ENCODE data around the gene MTLN.
"Not testable (repeated sequence)": the region's sequence is repeated elsewhere in the genome, so short reads cannot be mapped to it uniquely, and the experiment has no call there.

MTLN gene

GRCh38 chr2:110215091-110215490 is 2.7 kb upstream of the MTLN start:
- Histone ChIP-seq H3K27me3 (ENCODE audit: control insufficient read depth in 3 of 3, insufficient read depth in 3 of 3, low read depth in 1 of 3, low read length in 3 of 3) (peaks cover 0 to 19% (median 0%) of the 10 kb centered on the region in 3 experiments), H3K9me3 (replicated peaks in 1 of 2; ENCODE audit: control insufficient read depth in 2 of 2, insufficient read depth in 1 of 2, low read depth in 1 of 2, low read length in 2 of 2) (peaks cover 0 to 2% of the 10 kb centered on the region in 2 donors), H2BK120ac (ENCODE audit: low read depth, low read length) (no peak overlapping the region), H3K4me1 (ENCODE audit: control insufficient read depth in 2 of 2, insufficient read depth in 1 of 2, low read depth in 1 of 2, low read length in 2 of 2) (peaks cover 0 to 2% of the 10 kb centered on the region in 2 donors), H2BK5ac (ENCODE audit: low read length) (no peak overlapping the region), H3K4me3 (ENCODE audit: low read length in 2 of 2) (no peak overlapping the region), H3K27ac (replicated peaks; ENCODE audit: low read length) (no peak overlapping the region), H3K14ac (ENCODE audit: low read length) (no peak overlapping the region), H2BK12ac (ENCODE audit: low read length) (no peak overlapping the region), H3K4me2 (ENCODE audit: insufficient read depth, low read length, poor library complexity, severe bottlenecking) (no peak overlapping the region), H2BK15ac (ENCODE audit: low read length) (no peak overlapping the region), H4K8ac (ENCODE audit: low read depth, low read length) (no peak overlapping the region), H4K91ac (ENCODE audit: low read depth, low read length, poor library complexity) (no peak overlapping the region), H3K9ac (ENCODE audit: low read depth, low read length, poor library complexity) (no peak overlapping the region), H2AK5ac (ENCODE audit: low read depth, low read length) (no peak overlapping the region), H3K36me3 (replicated peaks in 1 of 2; ENCODE audit: control insufficient read depth in 2 of 2, insufficient read depth in 2 of 2, low read length in 2 of 2) (peaks cover 0 to 3% of the 10 kb centered on the region in 2 donors), H3K18ac (ENCODE audit: low read length) (no peak overlapping the region), H3K4ac (ENCODE audit: low read length) (no peak overlapping the region), H3K23ac (ENCODE audit: low read depth, low read length, poor library complexity) (no peak overlapping the region), H3K79me1 (ENCODE audit: low read depth, low read length) (no peaks in the 10 kb centered on the region), H2AFZ (ENCODE audit: low read length) (no peak overlapping the region)
- DNase-seq (ENCODE audit: low spot score), result no peak
- WGBS, 2 donors (ENCODE audit: extremely low coverage in 2 of 2, insufficient read length in 2 of 2, insufficient replicate concordance in 1 of 2), result no CpG with 5 or more reads among the region's 2 CpGs

GRCh38 chr2:110213522-110213921 is 1.2 kb upstream of the MTLN start:
- not testable (repeated sequence) for H3K4me3 ChIP-seq (ENCODE audit: low read length in 2 of 2); DNase-seq (ENCODE audit: low spot score)
- no CpG with 5 or more reads among the region's 3 CpGs for WGBS, 2 donors (ENCODE audit: extremely low coverage in 2 of 2, insufficient read length in 2 of 2, insufficient replicate concordance in 1 of 2)

GRCh38 chr2:110205660-110206455 is 6.5 kb downstream of the MTLN start:
- H3K36me3 ChIP-seq (replicated peaks in 1 of 2; ENCODE audit: control insufficient read depth in 2 of 2, insufficient read depth in 2 of 2, low read length in 2 of 2), result peaks cover 0 to 8% of the 10 kb centered on the region in 2 donors
- H2AK5ac ChIP-seq (ENCODE audit: low read depth, low read length), result no peak overlapping the region
- no peak overlapping the region for H3K27ac ChIP-seq (replicated peaks; ENCODE audit: low read length)
- peak overlapping the region; percentile 91 for H2AFZ ChIP-seq (ENCODE audit: low read length)
- no peak overlapping the region for H3K4ac ChIP-seq (ENCODE audit: low read length)
- no peak overlapping the region for H3K23ac ChIP-seq (ENCODE audit: low read depth, low read length, poor library complexity)
- no peak for DNase-seq (ENCODE audit: low spot score)
- H3K14ac ChIP-seq (ENCODE audit: low read length), result no peak overlapping the region
- no peaks in the 10 kb centered on the region for H3K9me3 ChIP-seq (replicated peaks in 1 of 2; ENCODE audit: control insufficient read depth in 2 of 2, insufficient read depth in 1 of 2, low read depth in 1 of 2, low read length in 2 of 2)
- no peak overlapping the region for H3K4me2 ChIP-seq (ENCODE audit: insufficient read depth, low read length, poor library complexity, severe bottlenecking)
- no peak overlapping the region for H4K8ac ChIP-seq (ENCODE audit: low read depth, low read length)
- H3K79me1 ChIP-seq (ENCODE audit: low read depth, low read length), result no peaks in the 10 kb centered on the region
- no peak overlapping the region for H2BK5ac ChIP-seq (ENCODE audit: low read length)
- peaks cover 0 to 10% (median 0%) of the 10 kb centered on the region in 3 experiments for H3K27me3 ChIP-seq (ENCODE audit: control insufficient read depth in 3 of 3, insufficient read depth in 3 of 3, low read depth in 1 of 3, low read length in 3 of 3)
- no peak overlapping the region for H2BK12ac ChIP-seq (ENCODE audit: low read length)
- no CpG with 5 or more reads among the region's 3 CpGs for WGBS, 2 donors (ENCODE audit: extremely low coverage in 2 of 2, insufficient read length in 2 of 2, insufficient replicate concordance in 1 of 2)
- H3K4me1 ChIP-seq (ENCODE audit: control insufficient read depth in 2 of 2, insufficient read depth in 1 of 2, low read depth in 1 of 2, low read length in 2 of 2), result peaks cover 3 to 4% of the 10 kb centered on the region in 2 donors
- H3K18ac ChIP-seq (ENCODE audit: low read length), result no peak overlapping the region
- H4K91ac ChIP-seq (ENCODE audit: low read depth, low read length, poor library complexity), result no peak overlapping the region
- H3K4me3 ChIP-seq (ENCODE audit: low read length in 2 of 2), result peak overlapping the region in 1 of 2 donors; percentile 68
- H2BK120ac ChIP-seq (ENCODE audit: low read depth, low read length), result no peak overlapping the region
- H3K9ac ChIP-seq (ENCODE audit: low read depth, low read length, poor library complexity), result no peak overlapping the region
- no peak overlapping the region for H2BK15ac ChIP-seq (ENCODE audit: low read length)

More at GRCh38 chr2:110213522-110213921, 1.2 kb upstream of the MTLN start:
- H3K9ac ChIP-seq (ENCODE audit: low read depth, low read length, poor library complexity); H2AK5ac ChIP-seq (ENCODE audit: low read depth, low read length); H2BK5ac ChIP-seq (ENCODE audit: low read length); H3K27ac ChIP-seq (replicated peaks; ENCODE audit: low read length); H3K14ac ChIP-seq (ENCODE audit: low read length); H3K79me1 ChIP-seq (ENCODE audit: low read depth, low read length); H3K18ac ChIP-seq (ENCODE audit: low read length); H3K23ac ChIP-seq (ENCODE audit: low read depth, low read length, poor library complexity); H3K4me1 ChIP-seq (ENCODE audit: control insufficient read depth in 2 of 2, insufficient read depth in 1 of 2, low read depth in 1 of 2, low read length in 2 of 2); H2BK120ac ChIP-seq (ENCODE audit: low read depth, low read length); H3K4me2 ChIP-seq (ENCODE audit: insufficient read depth, low read length, poor library complexity, severe bottlenecking); H2AFZ ChIP-seq (ENCODE audit: low read length); H2BK12ac ChIP-seq (ENCODE audit: low read length); H4K8ac ChIP-seq (ENCODE audit: low read depth, low read length); H3K4ac ChIP-seq (ENCODE audit: low read length); H4K91ac ChIP-seq (ENCODE audit: low read depth, low read length, poor library complexity); H3K9me3 ChIP-seq (replicated peaks in 1 of 2; ENCODE audit: control insufficient read depth in 2 of 2, insufficient read depth in 1 of 2, low read depth in 1 of 2, low read length in 2 of 2); H2BK15ac ChIP-seq (ENCODE audit: low read length): not testable (repeated sequence)
- peaks cover 0 to 22% (median 0%) of the 10 kb centered on the region in 3 experiments for H3K27me3 ChIP-seq (ENCODE audit: control insufficient read depth in 3 of 3, insufficient read depth in 3 of 3, low read depth in 1 of 3, low read length in 3 of 3)
- H3K36me3 ChIP-seq (replicated peaks in 1 of 2; ENCODE audit: control insufficient read depth in 2 of 2, insufficient read depth in 2 of 2, low read length in 2 of 2), result peaks cover 0 to 11% of the 10 kb centered on the region in 2 donors

Measured in neuronal stem cell (in vitro differentiated cells).